Activated T-cell treated with anti-CD3 and anti-CD28 coated beads, Interleukin-2, amount 50 U/mL, for 1 hour (primary cell): ENCODE data around the gene SCGB3A1.

Experiments
- DNase-seq: peaks from one replicate; pipeline ENCODE4 v3.0.0-alpha.2; 2020

The SCGB3A1 gene

GRCh38 chr5:180591311-180591887 is at the start of gene SCGB3A1:
SCGB3A1 (minus strand) TSS chr5:180591499; CDS start chr5:180591462, 37 bp downstream.
- DNase-seq = no peak

- no peak for DNase-seq
Observed at GRCh38 chr5:180640611-180640860, 49.2 kb upstream of the SCGB3A1 start.

GRCh38 chr5:180639741-180640610 is 48.7 kb upstream of the SCGB3A1 start:
- peak; percentile 5 for DNase-seq

- DNase-seq = no peak
Observed at GRCh38 chr5:180639287-180639686, 48.0 kb upstream of the SCGB3A1 start.

GRCh38 chr5:180637962-180638680 is 46.8 kb upstream of the SCGB3A1 start:
- no peak for DNase-seq

- no peak for DNase-seq
Observed at GRCh38 chr5:180636403-180637075, 45.2 kb upstream of the SCGB3A1 start.

GRCh38 chr5:180636016-180636402 is 44.7 kb upstream of the SCGB3A1 start:
- DNase-seq = no peak

GRCh38 chr5:180633283-180634177 is 42.2 kb upstream of the SCGB3A1 start:
- DNase-seq = no peak

GRCh38 chr5:180632768-180633167 is 41.5 kb upstream of the SCGB3A1 start:
- DNase-seq = no peak

- no peak for DNase-seq
Observed at GRCh38 chr5:180631549-180632383, 40.5 kb upstream of the SCGB3A1 start.

- DNase-seq = no peak
Observed at GRCh38 chr5:180630426-180630825, 39.1 kb upstream of the SCGB3A1 start.

- DNase-seq = no peak
Observed at GRCh38 chr5:180629831-180630382, 38.6 kb upstream of the SCGB3A1 start.

GRCh38 chr5:180628827-180629750 is 37.8 kb upstream of the SCGB3A1 start:
- no peak for DNase-seq

GRCh38 chr5:180628211-180628610 is 36.9 kb upstream of the SCGB3A1 start:
- no peak for DNase-seq

GRCh38 chr5:180627386-180628120 is 36.3 kb upstream of the SCGB3A1 start:
- DNase-seq = no peak

- DNase-seq = no peak
Observed at GRCh38 chr5:180626661-180627385, 35.5 kb upstream of the SCGB3A1 start.

- DNase-seq = no peak
Observed at GRCh38 chr5:180625791-180626660, 34.7 kb upstream of the SCGB3A1 start.
